Measurements from ENCODE around the gene KSR1. TPM values are rescaled to one million over a fixed set of nuclear protein-coding genes. Genes with fewer than 3 reads are reported as not detected.
A peak's percentile ranks its signal among the peaks of the same experiment; 100 is the strongest.

The KSR1 gene
- total RNA-seq, 1 experiment from 2014 or later, result 41.7 TPM

GRCh38 chr17:27559506-27560481, 103.5 kb downstream of the KSR1 start:
- no TSS peak for BruUV-seq (replicated peaks)
- H3K4me3 ChIP-seq (ENCODE audit: low read depth, low read length, poor library complexity, severe bottlenecking), result peak overlapping the region; percentile 35
- intact Hi-C loops (cut with micrococcal nuclease; ENCODE audit: unreplicated experiment), result loop anchor here (5.0 kb wide), 1 partner anchor 102 kb away; the partner anchor contains the start of gene KSR1

GRCh38 chr17:27560668-27561067, 104.4 kb downstream of the KSR1 start:
- ChIA-PET POLR2A (ENCODE audit: low non-redundant PET) (no interaction called here), CTCF (no interaction called here)
- peaks cover 18% of the 10 kb centered on the region for H3K4me1 ChIP-seq (ENCODE audit: insufficient read depth, low read length, poor library complexity, severe bottlenecking)
- DNase-seq (ENCODE audit: low spot score), result peak; percentile 36
- TF ChIP-seq EZH2 (IDR thresholded peaks at IDR 0.05; ENCODE audit: borderline replicate concordance, low read depth, low read length, poor library complexity, severe bottlenecking) (no peak), CTCF (conservative IDR thresholded peaks at IDR 0.05; ENCODE audit: low read depth, low read length) (no peak)
- H3K4me3 ChIP-seq (ENCODE audit: low read depth, low read length, poor library complexity, severe bottlenecking), result peak overlapping the region; percentile 35
- no peaks in the 10 kb centered on the region for H3K36me3 ChIP-seq (ENCODE audit: insufficient read depth, low read length, poor library complexity, severe bottlenecking)
- BruUV-seq (replicated peaks), result no TSS peak
- H3K27ac ChIP-seq (ENCODE audit: low read depth, low read length, poor library complexity, severe bottlenecking), result peak overlapping the region; percentile 76
- H3K9me3 ChIP-seq (ENCODE audit: low read depth, low read length, poor library complexity, severe bottlenecking), result no peaks in the 10 kb centered on the region
- no peaks in the 10 kb centered on the region for H3K27me3 ChIP-seq (replicated peaks; ENCODE audit: insufficient read depth, low read depth, low read length, poor library complexity)
- intact Hi-C loops (cut with micrococcal nuclease; ENCODE audit: unreplicated experiment), result loop anchor here (5.0 kb wide), 1 partner anchor 103 kb away; the partner anchor contains the start of gene KSR1

More at GRCh38 chr17:27559506-27560481, 103.5 kb downstream of the KSR1 start:
- no peaks in the 10 kb centered on the region for H3K36me3 ChIP-seq (ENCODE audit: insufficient read depth, low read length, poor library complexity, severe bottlenecking)
- DNase-seq (ENCODE audit: low spot score), result peak; percentile 92
- ChIA-PET CTCF (interaction anchor here (0.8 to 1.0 kb wide), 2 partner anchors 40 to 105 kb away, joined by 3 read pairs; no protein-coding TSS in a partner anchor), POLR2A (ENCODE audit: low non-redundant PET) (interaction anchor here (0.6 to 0.7 kb wide), 2 partner anchors 189 to 572 kb away, joined by 3 to 6 read pairs; no protein-coding TSS in a partner anchor)
- no peaks in the 10 kb centered on the region for H3K9me3 ChIP-seq (ENCODE audit: low read depth, low read length, poor library complexity, severe bottlenecking)
- no peaks in the 10 kb centered on the region for H3K27me3 ChIP-seq (replicated peaks; ENCODE audit: insufficient read depth, low read depth, low read length, poor library complexity)
- peaks cover 24% of the 10 kb centered on the region for H3K4me1 ChIP-seq (ENCODE audit: insufficient read depth, low read length, poor library complexity, severe bottlenecking)
- no peak for TF ChIP-seq EZH2 (IDR thresholded peaks at IDR 0.05; ENCODE audit: borderline replicate concordance, low read depth, low read length, poor library complexity, severe bottlenecking)
- TF ChIP-seq CTCF (conservative IDR thresholded peaks at IDR 0.05; ENCODE audit: low read depth, low read length), result 0 out of 2 replicates have a peak, but pooled peaks have one; percentile 21
- peak overlapping the region; percentile 76 for H3K27ac ChIP-seq (ENCODE audit: low read depth, low read length, poor library complexity, severe bottlenecking)

GRCh38 chr17:27562777-27563455, 106.7 kb downstream of the KSR1 start:
- CTCF ChIA-PET, result interaction anchor here (0.6 kb wide), 1 partner anchor 73 kb away, joined by 4 read pairs; no protein-coding TSS in a partner anchor
- Histone ChIP-seq H3K4me1 (ENCODE audit: insufficient read depth, low read length, poor library complexity, severe bottlenecking) (peaks cover 27% of the 10 kb centered on the region), H3K27ac (ENCODE audit: low read depth, low read length, poor library complexity, severe bottlenecking) (no peak overlapping the region), H3K4me3 (ENCODE audit: low read depth, low read length, poor library complexity, severe bottlenecking) (no peak overlapping the region), H3K36me3 (ENCODE audit: insufficient read depth, low read length, poor library complexity, severe bottlenecking) (no peaks in the 10 kb centered on the region), H3K9me3 (ENCODE audit: low read depth, low read length, poor library complexity, severe bottlenecking) (no peaks in the 10 kb centered on the region), H3K27me3 (replicated peaks; ENCODE audit: insufficient read depth, low read depth, low read length, poor library complexity) (no peaks in the 10 kb centered on the region)
- BruUV-seq (replicated peaks), result no TSS peak
- no peak for TF ChIP-seq EZH2 (IDR thresholded peaks at IDR 0.05; ENCODE audit: borderline replicate concordance, low read depth, low read length, poor library complexity, severe bottlenecking)
- no peak for TF ChIP-seq CTCF (conservative IDR thresholded peaks at IDR 0.05; ENCODE audit: low read depth, low read length)
- POLR2A ChIA-PET (ENCODE audit: low non-redundant PET), result no interaction called here
- intact Hi-C loops (cut with micrococcal nuclease; ENCODE audit: unreplicated experiment), result loop anchor here (5.0 kb wide), 1 partner anchor 106 kb away; the partner anchor contains the start of gene KSR1
- no peak for DNase-seq (ENCODE audit: low spot score)
